ENCODE data around the gene THTPA. TPM values are rescaled to one million over a fixed set of nuclear protein-coding genes. Genes with fewer than 3 reads are reported as not detected.
"Not testable (repeated sequence)": the region's sequence is repeated elsewhere in the genome, so short reads cannot be mapped to it uniquely, and the experiment has no call there.

THTPA gene
- total RNA-seq, 1 donor from 2014 or later = 16.8 TPM

DNA sequence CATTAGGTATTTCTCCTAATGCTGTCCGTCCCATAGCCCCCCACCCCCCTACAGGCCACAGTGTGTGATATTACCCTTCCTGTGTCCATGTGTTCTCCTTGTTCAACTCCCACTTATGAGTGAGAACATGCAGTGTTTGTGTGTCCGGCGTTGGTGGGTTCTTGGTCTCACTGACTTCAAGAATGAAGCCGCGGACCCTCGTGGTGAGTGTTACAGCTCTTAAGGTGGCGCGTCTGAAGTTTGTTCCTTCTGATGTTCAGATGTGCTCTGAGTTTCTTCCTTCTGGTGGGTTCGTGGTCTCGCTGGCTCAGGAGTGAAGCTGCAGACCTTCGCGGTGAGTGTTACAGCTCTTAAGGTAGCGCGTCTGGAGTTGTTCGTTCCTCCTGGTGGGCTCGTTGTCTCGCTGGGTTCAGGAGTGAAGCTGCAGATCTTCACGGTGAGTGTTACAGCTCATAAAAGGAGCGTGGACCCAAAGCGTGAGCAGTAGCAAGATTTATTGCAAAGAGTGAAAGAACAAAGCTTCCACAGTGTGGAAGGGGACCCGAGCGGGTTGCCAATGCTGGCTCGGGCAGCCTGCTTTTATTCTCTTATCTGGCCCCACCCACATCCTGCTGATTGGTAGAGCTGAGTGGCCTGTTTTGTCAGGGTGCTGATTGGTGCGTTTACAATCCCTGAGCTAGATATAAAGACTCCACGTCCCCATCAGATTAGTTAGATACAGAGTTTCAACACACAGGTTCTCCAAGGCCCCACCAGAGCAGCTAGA lies 27.9 kb downstream of the THTPA start:
- DNase-seq = not testable (repeated sequence)

DNA sequence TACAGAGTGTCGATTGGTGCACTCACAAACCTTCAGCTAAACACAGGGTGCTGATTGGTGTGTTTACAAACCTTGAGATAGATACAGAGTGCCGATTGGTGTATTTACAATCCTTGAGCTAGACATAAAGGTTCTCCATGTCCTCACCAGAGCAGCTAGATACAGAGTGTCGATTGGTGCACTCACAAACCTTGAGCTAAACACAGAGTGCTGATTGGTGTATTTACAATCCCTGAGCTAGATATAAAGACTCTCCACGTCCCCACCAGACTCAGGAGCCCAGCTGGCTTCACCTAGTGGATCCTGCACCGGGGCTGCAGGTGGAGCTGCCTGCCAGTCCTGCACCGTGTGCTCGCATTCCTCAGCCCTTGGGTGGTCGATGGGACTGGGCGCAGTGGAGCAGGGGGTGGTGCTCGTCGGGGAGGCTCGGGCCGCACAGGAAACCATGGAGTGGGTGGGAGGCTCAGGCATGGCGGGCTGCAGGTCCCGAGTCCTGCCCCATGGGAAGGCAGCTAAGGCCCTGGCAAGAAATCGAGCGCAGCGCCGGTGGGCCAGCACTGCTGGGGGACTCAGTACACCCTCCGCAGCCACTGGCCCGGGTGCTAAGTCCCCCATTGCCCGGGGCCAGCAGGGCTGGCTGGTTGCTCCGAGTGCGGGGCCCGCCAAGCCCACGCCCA lies 28.6 kb downstream of the THTPA start:
- not testable (repeated sequence) for DNase-seq

DNA sequence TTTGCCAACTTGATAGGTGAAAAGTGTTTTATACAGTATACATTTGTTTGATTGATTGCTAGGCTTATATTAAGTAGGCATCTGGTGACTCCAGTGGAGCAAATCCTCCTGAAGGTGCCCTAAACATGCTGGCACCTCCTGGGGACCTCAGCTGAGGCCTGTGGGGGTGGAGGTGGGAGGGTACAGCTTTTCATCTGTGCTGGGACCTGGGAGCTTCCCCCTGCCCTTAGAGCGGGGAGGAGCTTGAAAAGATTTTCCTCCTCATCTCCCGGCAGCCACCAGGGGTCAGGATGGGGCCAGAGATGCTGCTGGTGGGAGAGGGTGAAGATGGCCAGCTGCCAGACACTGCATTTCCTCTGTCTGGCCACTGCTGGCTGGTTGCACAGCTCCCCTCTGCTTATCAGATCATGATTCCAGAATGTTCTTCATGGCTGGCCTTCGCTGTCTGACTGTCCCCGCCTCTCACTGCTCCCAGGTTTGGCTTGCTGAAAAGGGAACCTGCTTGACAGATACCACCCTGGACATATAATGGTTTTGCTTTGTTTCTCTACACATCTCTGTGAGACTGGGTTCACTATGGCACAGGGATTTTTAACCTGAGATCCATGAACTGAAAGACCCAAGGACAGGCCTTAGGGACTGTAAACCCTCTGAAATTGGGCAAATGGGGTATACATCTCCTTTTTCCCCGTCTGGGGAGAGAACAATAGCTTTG lies 33.0 kb downstream of the THTPA start:
- DNase-seq = peak; percentile 95

- DNase-seq = no peak
Observed at GRCh38 chr14:23589606-23590005, 33.5 kb downstream of the THTPA start.

DNA sequence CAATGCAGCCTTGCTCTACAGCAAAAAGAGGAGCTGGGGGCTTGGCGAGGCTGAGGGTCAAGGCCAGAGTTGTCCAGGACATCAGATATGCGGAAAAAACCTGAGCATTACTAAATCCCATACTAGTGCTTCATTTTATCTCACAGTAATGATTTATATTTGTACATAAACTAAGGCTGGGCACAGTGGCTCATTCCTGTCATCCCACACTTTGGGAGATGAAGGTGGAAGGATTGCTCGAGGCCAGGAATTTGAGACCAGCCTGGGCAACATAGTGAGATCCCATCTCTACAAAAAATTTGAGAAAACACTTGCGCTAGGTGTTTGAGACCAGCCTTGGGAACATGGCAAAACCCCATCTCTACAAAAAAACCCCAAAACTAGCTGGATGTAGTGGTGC lies 34.1 kb downstream of the THTPA start:
- DNase-seq = no peak

GRCh38 chr14:23594191-23594590 lies 38.1 kb downstream of the THTPA start:
- DNase-seq = not testable (repeated sequence)

DNA sequence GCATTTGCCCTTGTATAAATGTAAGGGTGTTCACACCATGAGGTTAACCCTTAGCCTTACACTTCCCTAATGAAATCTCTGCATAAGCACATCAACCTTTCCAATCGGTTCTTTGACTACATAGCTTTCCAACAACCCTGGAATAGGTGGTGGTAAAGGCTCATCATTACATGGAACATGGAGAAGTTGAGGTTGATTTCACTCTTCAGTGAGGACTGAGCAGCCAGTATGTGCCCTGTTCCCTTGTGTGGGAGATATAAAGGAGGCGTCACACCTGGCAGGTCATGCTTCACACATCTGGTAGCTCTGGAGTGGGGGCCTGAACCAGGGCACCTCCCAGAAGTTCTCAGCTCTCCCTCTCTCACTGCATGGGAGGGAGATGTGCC lies 44.2 kb downstream of the THTPA start:
- no peak for DNase-seq

DNA sequence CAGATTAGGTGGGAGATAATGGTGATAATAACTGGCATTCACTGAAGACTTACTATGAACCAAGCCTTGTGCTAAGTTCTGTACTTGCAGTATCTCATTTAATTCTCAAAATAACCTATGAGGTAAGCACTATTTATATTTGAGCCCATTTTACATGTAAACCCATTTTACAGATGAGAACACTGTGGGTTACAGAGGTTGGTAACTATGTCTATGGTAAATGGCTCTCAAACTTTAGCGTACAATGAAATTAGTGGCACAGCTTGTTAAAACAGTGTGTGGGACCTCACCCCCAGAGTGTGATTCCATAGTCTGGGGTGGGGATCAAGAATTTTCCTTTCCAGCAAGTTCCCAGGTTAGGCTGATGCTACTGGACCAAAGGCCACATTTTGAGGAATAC lies 44.7 kb downstream of the THTPA start:
- no peak for DNase-seq

DNA sequence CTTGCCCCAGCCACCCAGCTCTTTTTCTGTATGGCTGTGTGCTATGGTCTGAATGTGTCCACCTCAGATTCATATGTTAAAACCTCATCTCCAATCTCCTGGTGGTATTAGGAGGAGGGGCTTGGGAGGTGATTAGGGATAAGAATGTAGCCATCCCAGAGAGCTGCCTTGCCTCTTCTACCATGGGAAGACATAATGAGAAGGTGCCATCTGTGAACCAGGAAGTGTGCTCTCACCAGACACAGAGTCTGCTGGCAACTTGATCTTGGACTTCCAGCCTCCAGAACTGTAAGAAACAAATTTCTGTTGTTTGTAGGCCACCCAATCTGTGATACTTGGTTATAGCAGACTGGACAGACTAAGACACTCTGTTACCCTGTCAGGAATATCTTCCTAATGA lies 45.4 kb downstream of the THTPA start:
- DNase-seq = no peak

DNA sequence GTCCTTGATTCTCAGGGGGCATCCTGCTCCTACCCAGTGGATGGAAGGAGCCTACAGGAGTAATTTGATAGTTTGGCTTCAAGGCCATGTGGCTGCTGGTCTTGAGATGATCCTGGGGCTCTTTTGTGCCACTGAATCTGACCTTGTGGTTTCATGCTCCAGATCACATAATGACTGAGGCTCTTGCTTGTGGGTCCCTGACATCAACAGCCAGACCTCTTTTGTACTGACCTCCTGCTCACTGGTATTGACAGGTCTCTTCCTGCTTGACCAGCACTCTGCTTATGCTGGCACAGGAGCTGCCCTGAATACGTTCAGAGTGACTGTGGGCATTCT lies 45.7 kb downstream of the THTPA start:
- no peak for DNase-seq

DNA sequence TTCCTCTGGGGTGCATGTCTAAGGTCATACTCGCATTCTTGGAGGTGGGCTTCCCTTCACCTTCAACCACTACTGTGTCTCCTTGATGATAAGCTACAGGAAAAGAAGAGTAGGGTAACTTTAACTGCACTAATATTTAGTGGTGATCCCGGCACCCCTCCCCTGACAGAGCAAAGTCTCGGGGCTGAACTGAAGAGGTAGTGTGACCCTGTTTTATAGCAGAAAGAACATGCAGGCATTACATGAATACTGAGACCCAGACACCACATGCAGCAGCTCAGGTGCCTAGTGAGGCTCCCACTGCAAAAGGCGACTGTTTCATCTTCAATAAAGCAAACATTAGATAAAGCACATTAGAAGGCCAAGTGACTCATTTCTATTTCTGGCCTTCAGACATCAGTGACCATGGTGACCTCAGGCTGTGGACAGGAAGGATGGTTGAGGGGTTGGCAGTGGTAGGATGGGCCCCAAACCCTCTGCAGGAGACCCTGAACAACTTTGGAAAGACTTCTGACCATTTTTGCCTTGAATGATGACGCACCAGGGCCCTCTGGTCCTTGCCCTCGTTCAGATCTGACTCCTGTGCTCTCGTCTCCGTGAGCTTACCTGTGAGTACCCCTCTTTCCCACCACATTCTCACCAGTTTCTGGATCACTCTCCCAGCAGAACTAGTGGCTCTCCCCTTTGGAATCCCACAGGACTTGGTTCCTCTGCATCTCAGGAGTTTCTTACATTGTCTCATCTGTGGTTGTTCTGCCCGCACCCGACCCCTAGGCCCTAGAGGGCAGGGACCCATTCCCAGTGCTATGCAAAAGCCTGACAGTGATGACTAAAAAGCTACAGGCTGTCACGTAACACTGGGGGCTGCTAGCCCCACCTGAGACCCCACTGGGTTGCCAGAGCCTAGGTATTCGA lies 46.4 kb downstream of the THTPA start:
- DNase-seq = no peak

DNA sequence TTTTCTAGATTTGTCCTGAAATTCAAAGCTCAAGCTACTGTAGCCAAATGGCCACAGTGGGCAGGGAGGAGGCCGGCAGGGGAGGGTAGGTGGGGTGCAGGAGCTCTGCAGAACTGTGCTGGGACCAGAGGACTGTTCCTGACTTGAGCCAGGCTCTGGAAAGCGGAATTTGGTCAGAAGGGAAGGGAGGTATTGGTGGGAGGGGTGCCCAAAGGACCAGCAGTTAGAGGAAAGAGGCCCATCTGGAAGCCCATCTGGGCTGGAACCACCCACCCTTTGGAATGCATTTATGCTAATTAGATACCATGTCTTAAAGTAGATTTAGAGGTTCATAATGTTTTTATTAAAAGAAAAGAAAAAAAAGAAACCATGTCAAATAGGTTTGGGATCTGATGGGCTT lies 47.0 kb downstream of the THTPA start:
- no peak for DNase-seq

GRCh38 chr14:23604148-23604547 lies 48.1 kb downstream of the THTPA start:
- no peak for DNase-seq

DNA sequence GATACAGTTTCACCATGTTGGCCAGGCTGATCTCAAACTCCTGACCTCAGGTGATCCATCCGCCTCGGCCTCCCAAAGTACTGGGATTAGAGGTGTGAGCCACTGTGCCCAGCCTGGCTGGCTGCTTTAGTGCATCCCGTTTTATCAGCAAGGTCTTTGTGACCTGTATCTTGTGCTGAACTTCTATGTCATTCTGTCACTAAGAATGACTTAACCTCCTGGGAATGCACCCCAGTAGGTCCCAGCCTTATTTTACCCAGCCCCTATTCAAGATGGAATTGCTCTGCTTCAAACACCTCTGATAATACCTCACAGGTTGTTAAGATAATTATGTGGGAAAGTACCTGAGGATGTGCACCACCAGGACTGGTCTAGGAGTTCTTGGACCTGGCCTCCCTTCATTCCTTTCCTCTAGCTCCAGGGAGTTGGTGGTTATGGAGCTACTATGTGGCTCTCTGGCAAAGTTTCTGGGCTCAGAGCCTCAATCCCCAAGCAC lies 48.7 kb downstream of the THTPA start:
- no peak for DNase-seq

GRCh38 chr14:23605931-23606585 lies 50.0 kb downstream of the THTPA start:
- DNase-seq = no peak

GRCh38 chr14:23608454-23608853 lies 52.4 kb downstream of the THTPA start:
- DNase-seq = no peak

GRCh38 chr14:23609001-23609400 lies 52.9 kb downstream of the THTPA start:
- no peak for DNase-seq

DNA sequence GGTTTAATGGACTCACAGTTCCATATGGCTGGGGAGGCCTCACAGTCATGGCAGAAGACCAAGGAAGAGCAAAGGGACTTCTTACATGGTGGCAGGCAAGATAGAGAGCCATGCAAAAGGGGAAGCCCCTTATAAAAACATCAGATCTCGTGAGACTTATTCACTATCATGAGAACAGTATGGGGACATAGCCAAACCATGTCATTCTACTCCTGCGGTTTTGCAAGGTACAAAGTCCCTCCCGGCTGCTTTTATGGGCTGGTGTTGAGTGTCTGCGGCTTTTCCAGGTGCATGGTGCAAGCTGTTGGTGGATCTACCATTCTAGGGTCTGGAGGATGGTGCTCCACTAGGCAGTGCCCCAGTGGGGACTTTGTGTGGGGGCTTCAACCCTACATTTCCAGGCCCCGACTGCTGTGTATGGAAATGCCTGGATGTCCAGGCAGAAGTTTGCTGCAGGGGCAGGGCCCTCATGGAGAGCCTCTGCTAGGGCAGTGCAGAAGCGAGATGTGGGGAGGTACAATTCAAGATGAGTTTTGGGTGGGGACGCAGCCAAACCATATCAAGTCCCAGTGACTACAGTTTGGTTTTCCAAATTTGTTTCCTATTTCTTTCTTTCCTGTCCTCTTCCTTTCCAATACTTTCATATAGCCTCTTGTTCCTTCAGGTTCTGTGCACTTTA lies 53.5 kb downstream of the THTPA start:
- not testable (repeated sequence) for DNase-seq
